ENCODE data around the gene CLEC2B. TPM values are rescaled to one million over a fixed set of nuclear protein-coding genes. Genes with fewer than 3 reads are reported as not detected.
A peak's percentile ranks its signal among the peaks of the same experiment; 100 is the strongest.

Gene CLEC2B
- polyA plus RNA-seq (2013), result 0.07 TPM in 1 of 2 replicates, not detected in the other

DNA sequence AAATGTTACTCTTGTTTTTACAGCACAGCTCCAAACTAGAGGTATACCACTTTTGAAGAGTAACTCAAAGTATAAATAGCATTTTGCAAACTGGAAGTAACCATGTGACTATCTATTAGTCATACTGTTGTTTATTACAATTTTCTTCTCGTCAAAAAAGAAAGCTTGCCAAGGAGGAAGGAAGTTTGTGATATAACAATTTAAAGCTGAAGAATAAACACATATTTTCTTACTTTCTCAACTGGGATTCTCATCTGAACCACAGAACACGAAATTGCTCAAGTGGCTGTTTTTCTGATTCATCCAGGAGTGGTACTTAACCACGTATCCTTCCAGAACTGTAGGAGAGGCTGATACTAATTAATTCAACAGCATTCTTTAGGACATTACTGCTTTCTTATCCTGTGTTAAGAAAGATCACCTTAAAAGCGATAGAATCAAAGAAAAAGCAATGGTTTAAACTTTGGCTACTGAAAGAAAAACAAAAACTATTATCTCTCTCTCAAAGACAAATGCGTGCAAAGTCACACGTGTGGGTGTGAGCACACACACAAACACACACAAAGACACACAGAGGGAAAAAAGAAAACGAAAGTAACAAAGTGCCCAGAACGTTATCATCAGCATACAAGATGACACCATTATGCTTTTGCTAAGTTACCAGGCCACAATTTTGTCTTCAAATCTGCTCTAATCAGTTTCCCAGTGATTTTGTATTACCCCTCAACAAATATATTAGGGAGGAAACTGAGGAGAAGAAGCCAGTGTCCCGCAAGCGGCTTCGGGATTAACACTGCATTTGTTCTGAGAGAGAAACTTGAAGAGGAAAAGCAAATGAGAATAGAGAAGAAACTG lies at the start of gene CLEC2B:
TSS of gene CLEC2B (minus strand) at position 48 of the 855 bp plus-strand sequence.
- Histone ChIP-seq H3K79me2 (ENCODE audit: control insufficient read depth, insufficient read depth, low read length, poor library complexity) (no peaks in the 10 kb centered on the region), H3K23ac (ENCODE audit: low read length) (no peak within 1 kb of the TSS), H3K79me1 (ENCODE audit: low read length) (no peaks in the 10 kb centered on the region), H4K91ac (ENCODE audit: low read depth, low read length) (no peak within 1 kb of the TSS), H2AFZ (ENCODE audit: insufficient read depth, low read length, poor library complexity) (no peak within 1 kb of the TSS), H3K9me3 (ENCODE audit: insufficient read depth, low read depth, low read length) (no peaks in the 10 kb centered on the region), H2BK120ac (ENCODE audit: insufficient read depth, low read length, poor library complexity) (no peak within 1 kb of the TSS), H3K18ac (ENCODE audit: low read length) (no peak within 1 kb of the TSS), H3K36me3 (ENCODE audit: control insufficient read depth in 1 of 2, insufficient read depth in 2 of 2, low read length in 2 of 2) (no peaks in the 10 kb centered on the region), H3K4me1 (ENCODE audit: control insufficient read depth in 1 of 2, insufficient read depth in 2 of 2, low read length in 2 of 2) (no peaks in the 10 kb centered on the region), H3K4me3 (ENCODE audit: low read depth, low read length) (no peak within 1 kb of the TSS), H3K27me3 (ENCODE audit: insufficient read depth, low read length) (no peaks in the 10 kb centered on the region), H3K27ac (ENCODE audit: low read depth, low read length) (no peak within 1 kb of the TSS), H3K9ac (ENCODE audit: low read length) (no peak within 1 kb of the TSS), H2BK5ac (ENCODE audit: low read depth, low read length, poor library complexity) (no peak within 1 kb of the TSS), H3K4ac (ENCODE audit: low read depth, low read length) (no peak within 1 kb of the TSS), H3K4me2 (ENCODE audit: low read length) (no peak within 1 kb of the TSS), H2BK12ac (ENCODE audit: low read length) (no peak within 1 kb of the TSS), H4K8ac (ENCODE audit: low read depth, low read length) (no peak within 1 kb of the TSS), H2AK5ac (ENCODE audit: low read length) (no peak within 1 kb of the TSS), H3K14ac (ENCODE audit: low read length) (no peak within 1 kb of the TSS), H4K12ac (ENCODE audit: low read depth, low read length) (no peak within 1 kb of the TSS)
- peak in 1 of 2 donors; percentile 23 for DNase-seq
- no CpG with 5 or more reads among the region's 11 CpGs for WGBS (ENCODE audit: extremely low coverage, insufficient coverage, insufficient read length)

DNA sequence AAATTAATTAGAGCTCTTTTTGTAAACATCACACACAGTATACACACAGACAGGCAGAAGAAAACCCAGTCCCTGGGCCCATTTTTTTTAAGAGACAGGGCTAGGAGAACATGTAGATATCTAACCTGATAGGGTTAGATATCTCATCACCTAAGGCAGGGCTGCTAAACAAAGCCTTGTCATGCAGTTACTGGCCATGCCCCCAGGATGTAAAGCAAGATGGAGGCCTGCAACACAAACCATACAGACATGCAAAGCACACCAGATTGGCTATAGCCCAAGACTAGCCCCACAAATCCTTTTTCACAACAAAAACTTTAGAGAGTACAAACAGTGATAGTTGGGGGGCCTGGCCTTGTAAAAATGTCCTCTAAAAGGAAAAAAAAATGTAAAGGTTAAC lies 42.6 kb upstream of the CLEC2B start:
- no peak overlapping the region for H2BK12ac ChIP-seq (ENCODE audit: low read length)
- no peak overlapping the region for H3K18ac ChIP-seq (ENCODE audit: low read length)
- H3K4me3 ChIP-seq (ENCODE audit: low read depth, low read length), result no peak overlapping the region
- no peak overlapping the region for H3K23ac ChIP-seq (ENCODE audit: low read length)
- H3K4ac ChIP-seq (ENCODE audit: low read depth, low read length), result no peak overlapping the region
- no peaks in the 10 kb centered on the region for H3K79me2 ChIP-seq (ENCODE audit: control insufficient read depth, insufficient read depth, low read length, poor library complexity)
- no peak overlapping the region for H2AFZ ChIP-seq (ENCODE audit: insufficient read depth, low read length, poor library complexity)
- H3K27me3 ChIP-seq (ENCODE audit: insufficient read depth, low read length), result no peaks in the 10 kb centered on the region
- H3K14ac ChIP-seq (ENCODE audit: low read length), result no peak overlapping the region
- H3K4me1 ChIP-seq (ENCODE audit: control insufficient read depth in 1 of 2, insufficient read depth in 2 of 2, low read length in 2 of 2), result no peaks in the 10 kb centered on the region
- no peak overlapping the region for H3K9ac ChIP-seq (ENCODE audit: low read length)
- no peak overlapping the region for H3K27ac ChIP-seq (ENCODE audit: low read depth, low read length)
- H3K36me3 ChIP-seq (ENCODE audit: control insufficient read depth in 1 of 2, insufficient read depth in 2 of 2, low read length in 2 of 2), result no peaks in the 10 kb centered on the region
- H3K4me2 ChIP-seq (ENCODE audit: low read length), result no peak overlapping the region
- H3K79me1 ChIP-seq (ENCODE audit: low read length), result no peaks in the 10 kb centered on the region
- no peak overlapping the region for H4K8ac ChIP-seq (ENCODE audit: low read depth, low read length)
- H3K9me3 ChIP-seq (ENCODE audit: insufficient read depth, low read depth, low read length), result peaks cover 14% of the 10 kb centered on the region
- H4K12ac ChIP-seq (ENCODE audit: low read depth, low read length), result no peak overlapping the region
- DNase-seq, result no peak
- H2AK5ac ChIP-seq (ENCODE audit: low read length), result no peak overlapping the region
- H4K91ac ChIP-seq (ENCODE audit: low read depth, low read length), result no peak overlapping the region
- H2BK120ac ChIP-seq (ENCODE audit: insufficient read depth, low read length, poor library complexity), result no peak overlapping the region
- no peak overlapping the region for H2BK5ac ChIP-seq (ENCODE audit: low read depth, low read length, poor library complexity)

DNA sequence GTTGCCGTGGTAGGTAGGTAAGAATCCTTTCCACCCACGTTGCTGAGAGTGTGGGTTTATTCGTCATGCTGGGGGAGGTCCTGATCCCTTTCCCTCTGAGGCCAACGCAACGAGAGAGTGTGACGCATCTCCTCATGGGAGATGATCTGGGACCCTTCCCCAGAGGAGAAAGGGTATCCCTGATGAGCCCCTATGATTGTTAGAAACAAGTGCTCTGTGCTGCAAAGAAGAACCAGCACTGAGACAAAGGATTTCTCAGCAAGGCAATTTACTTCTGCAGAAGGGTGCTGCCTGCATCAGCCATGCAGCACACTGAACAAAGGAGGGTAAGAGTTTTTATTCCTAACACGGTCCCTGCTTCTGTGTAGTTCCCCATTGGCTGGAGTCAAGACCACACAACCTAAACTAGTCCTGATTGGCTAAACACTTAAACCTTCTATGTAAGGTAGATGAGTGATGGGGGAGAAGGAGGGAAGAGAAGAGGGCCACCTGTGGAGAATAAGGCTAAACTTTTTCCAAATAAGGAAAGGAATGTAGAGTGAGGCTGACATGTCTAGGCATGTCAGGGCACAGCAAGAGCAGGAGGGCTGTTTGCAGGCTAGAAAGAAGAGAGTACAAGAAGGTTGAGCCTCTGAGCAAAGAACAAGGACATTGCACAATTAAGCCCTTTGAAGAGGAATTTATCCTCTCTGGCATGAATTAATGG lies 41.7 kb upstream of the CLEC2B start:
- Histone ChIP-seq H4K91ac (ENCODE audit: low read depth, low read length) (no peak overlapping the region), H4K12ac (ENCODE audit: low read depth, low read length) (no peak overlapping the region), H2BK12ac (ENCODE audit: low read length) (no peak overlapping the region), H3K4me1 (ENCODE audit: control insufficient read depth in 1 of 2, insufficient read depth in 2 of 2, low read length in 2 of 2) (no peaks in the 10 kb centered on the region), H3K9ac (ENCODE audit: low read length) (no peak overlapping the region), H3K9me3 (ENCODE audit: insufficient read depth, low read depth, low read length) (peaks cover 14% of the 10 kb centered on the region), H3K27me3 (ENCODE audit: insufficient read depth, low read length) (no peaks in the 10 kb centered on the region), H3K27ac (ENCODE audit: low read depth, low read length) (no peak overlapping the region), H2AFZ (ENCODE audit: insufficient read depth, low read length, poor library complexity) (no peak overlapping the region), H2AK5ac (ENCODE audit: low read length) (no peak overlapping the region), H2BK120ac (ENCODE audit: insufficient read depth, low read length, poor library complexity) (no peak overlapping the region), H4K8ac (ENCODE audit: low read depth, low read length) (no peak overlapping the region), H3K4me2 (ENCODE audit: low read length) (no peak overlapping the region), H3K18ac (ENCODE audit: low read length) (no peak overlapping the region), H3K14ac (ENCODE audit: low read length) (no peak overlapping the region), H3K36me3 (ENCODE audit: control insufficient read depth in 1 of 2, insufficient read depth in 2 of 2, low read length in 2 of 2) (no peaks in the 10 kb centered on the region), H2BK5ac (ENCODE audit: low read depth, low read length, poor library complexity) (no peak overlapping the region), H3K79me1 (ENCODE audit: low read length) (no peaks in the 10 kb centered on the region), H3K23ac (ENCODE audit: low read length) (no peak overlapping the region), H3K4ac (ENCODE audit: low read depth, low read length) (no peak overlapping the region), H3K79me2 (ENCODE audit: control insufficient read depth, insufficient read depth, low read length, poor library complexity) (no peaks in the 10 kb centered on the region), H3K4me3 (ENCODE audit: low read depth, low read length) (no peak overlapping the region)
- DNase-seq, result no peak
- WGBS (ENCODE audit: extremely low coverage, insufficient coverage, insufficient read length), result no CpG with 5 or more reads among the region's 7 CpGs

DNA sequence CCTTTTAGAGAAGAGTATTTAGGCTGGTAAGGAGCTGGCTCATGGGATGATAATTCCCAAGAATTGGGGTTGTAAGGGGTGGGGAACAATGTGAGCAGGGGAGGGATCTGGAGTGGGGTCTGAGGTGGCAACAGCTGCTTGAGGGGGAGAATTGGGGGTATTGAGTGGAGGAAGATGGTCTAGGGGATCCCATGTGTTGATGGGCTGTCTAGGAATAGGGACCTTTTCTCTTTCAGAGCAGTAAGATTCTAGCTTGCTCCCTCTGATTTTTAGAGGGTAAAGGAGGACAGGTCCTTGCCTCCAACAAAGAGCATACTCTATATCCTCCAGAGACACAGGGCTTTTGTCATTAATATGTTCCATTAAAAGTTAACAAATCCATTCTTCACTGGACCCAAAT lies 40.6 kb upstream of the CLEC2B start:
- DNase-seq, result no peak
- no peak overlapping the region for H3K14ac ChIP-seq (ENCODE audit: low read length)
- no peak overlapping the region for H3K4ac ChIP-seq (ENCODE audit: low read depth, low read length)
- H3K36me3 ChIP-seq (ENCODE audit: control insufficient read depth in 1 of 2, insufficient read depth in 2 of 2, low read length in 2 of 2), result no peaks in the 10 kb centered on the region
- H3K4me2 ChIP-seq (ENCODE audit: low read length), result no peak overlapping the region
- H2BK12ac ChIP-seq (ENCODE audit: low read length), result no peak overlapping the region
- no peak overlapping the region for H2BK5ac ChIP-seq (ENCODE audit: low read depth, low read length, poor library complexity)
- H3K27me3 ChIP-seq (ENCODE audit: insufficient read depth, low read length), result no peaks in the 10 kb centered on the region
- no peak overlapping the region for H4K8ac ChIP-seq (ENCODE audit: low read depth, low read length)
- no peak overlapping the region for H3K9ac ChIP-seq (ENCODE audit: low read length)
- no peak overlapping the region for H2AK5ac ChIP-seq (ENCODE audit: low read length)
- H3K18ac ChIP-seq (ENCODE audit: low read length), result no peak overlapping the region
- H3K27ac ChIP-seq (ENCODE audit: low read depth, low read length), result no peak overlapping the region
- H3K4me3 ChIP-seq (ENCODE audit: low read depth, low read length), result no peak overlapping the region
- no peak overlapping the region for H2AFZ ChIP-seq (ENCODE audit: insufficient read depth, low read length, poor library complexity)
- no peak overlapping the region for H4K12ac ChIP-seq (ENCODE audit: low read depth, low read length)
- H3K9me3 ChIP-seq (ENCODE audit: insufficient read depth, low read depth, low read length), result peaks cover 14% of the 10 kb centered on the region
- H3K79me2 ChIP-seq (ENCODE audit: control insufficient read depth, insufficient read depth, low read length, poor library complexity), result no peaks in the 10 kb centered on the region
- no peak overlapping the region for H4K91ac ChIP-seq (ENCODE audit: low read depth, low read length)
- H2BK120ac ChIP-seq (ENCODE audit: insufficient read depth, low read length, poor library complexity), result no peak overlapping the region
- no peak overlapping the region for H3K23ac ChIP-seq (ENCODE audit: low read length)
- H3K79me1 ChIP-seq (ENCODE audit: low read length), result no peaks in the 10 kb centered on the region
- no peaks in the 10 kb centered on the region for H3K4me1 ChIP-seq (ENCODE audit: control insufficient read depth in 1 of 2, insufficient read depth in 2 of 2, low read length in 2 of 2)

All from trophoblast cell (in vitro differentiated cells and primary cell).